Measurements from ENCODE around the gene SPOCK1. TPM values are rescaled to one million over a fixed set of nuclear protein-coding genes. Genes with fewer than 3 reads are reported as not detected.

SPOCK1 gene
- total RNA-seq, 1 experiment from 2014 or later = 0.27 TPM

DNA sequence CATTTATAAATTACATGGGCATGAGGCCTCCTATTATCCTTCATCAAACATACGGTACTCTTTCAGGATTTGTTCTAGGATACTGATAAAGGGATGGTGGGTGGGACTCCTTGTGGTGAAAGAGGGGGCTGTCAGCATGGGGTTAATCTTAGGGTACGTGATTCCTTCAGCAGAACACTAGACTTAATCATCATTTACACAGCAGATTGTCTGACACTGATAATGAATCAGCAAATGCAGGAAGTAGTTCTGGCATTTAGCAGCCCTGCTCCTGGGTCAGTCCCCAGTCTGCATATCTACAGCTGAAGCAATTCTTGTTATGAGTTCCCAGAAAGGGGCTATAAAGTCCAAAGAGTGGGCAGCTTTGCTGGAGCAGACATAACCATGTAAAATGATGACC is 384.6 kb downstream of the SPOCK1 start:
- no peaks in the 10 kb centered on the region for H3K9me2 ChIP-seq (ENCODE audit: insufficient read depth)
- H3K9ac ChIP-seq (ENCODE audit: low read length) = no peak overlapping the region
- BruUV-seq (replicated peaks) = no TSS peak
- H3K36me3 ChIP-seq (ENCODE audit: control insufficient read depth in 1 of 2, insufficient read depth in 2 of 2, low read length in 2 of 2) = no peaks in the 10 kb centered on the region
- no peak for TF ChIP-seq POLR2AphosphoS5 (IDR thresholded peaks at IDR 0.05; ENCODE audit: low read depth, low read length)
- TF ChIP-seq TCF7L2 (IDR thresholded peaks at IDR 0.05; ENCODE audit: borderline replicate concordance, extremely low read depth, insufficient read depth, insufficient read length) = no peak
- no peak for TF ChIP-seq EZH2 (IDR thresholded peaks at IDR 0.05)
- no peak for TF ChIP-seq SP1 (IDR thresholded peaks at IDR 0.05; ENCODE audit: low read depth)
- no peak for TF ChIP-seq ZFX (IDR thresholded peaks at IDR 0.05)
- no peak for TF ChIP-seq JUND (IDR thresholded peaks at IDR 0.05)
- no peak for TF ChIP-seq SIN3A (IDR thresholded peaks at IDR 0.05; ENCODE audit: low read depth)
- TF ChIP-seq, protein P1, sequence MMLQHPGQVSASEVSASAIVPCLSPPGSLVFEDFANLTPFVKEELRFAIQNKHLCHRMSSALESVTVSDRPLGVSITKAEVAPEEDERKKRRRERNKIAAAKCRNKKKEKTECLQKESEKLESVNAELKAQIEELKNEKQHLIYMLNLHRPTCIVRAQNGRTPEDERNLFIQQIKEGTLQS (IDR thresholded peaks at IDR 0.05) = no peak
- TF ChIP-seq POLR2A (IDR thresholded peaks at IDR 0.05; ENCODE audit: borderline replicate concordance, extremely low read depth, insufficient read depth, insufficient read length) = no peak
- H3K4me1 ChIP-seq (ENCODE audit: control insufficient read depth in 1 of 2, insufficient read depth in 2 of 2, low read length in 2 of 2) = no peaks in the 10 kb centered on the region
- H3K79me2 ChIP-seq (ENCODE audit: insufficient read depth, low read length) = no peaks in the 10 kb centered on the region
- intact Hi-C loops (cut with micrococcal nuclease) = no loop called here
- H3K27ac ChIP-seq (ENCODE audit: low read depth, low read length) = no peak overlapping the region
- CTCF ChIA-PET = no interaction called here
- H2AFZ ChIP-seq (ENCODE audit: low read depth, low read length, poor library complexity, severe bottlenecking) = no peak overlapping the region
- RAD21 ChIA-PET (ENCODE audit: low non-redundant PET in 1 of 2, low total read pairs in 2 of 2, uncharacterized antibody in 2 of 2, unreplicated experiment in 2 of 2) = no interaction called here
- ATAC-seq = no peak
- no peak for DNase-seq (ENCODE audit: low read depth, low spot score)
- H3K4me3 ChIP-seq (replicated peaks in 1 of 2; ENCODE audit: low read depth in 1 of 2, low read length in 2 of 2) = no peak overlapping the region
- no peaks in the 10 kb centered on the region for H4K20me1 ChIP-seq (ENCODE audit: insufficient read depth)
- H3K4me2 ChIP-seq (ENCODE audit: low read length) = no peak overlapping the region
- POLR2A ChIA-PET = no interaction called here
- H3K27me3 ChIP-seq (ENCODE audit: insufficient read depth, low read length) = peaks cover 53% of the 10 kb centered on the region
- H3K9me3 ChIP-seq (ENCODE audit: control insufficient read depth in 1 of 2, insufficient read depth in 1 of 2, low read depth in 1 of 2, low read length in 2 of 2) = no peaks in the 10 kb centered on the region

DNA sequence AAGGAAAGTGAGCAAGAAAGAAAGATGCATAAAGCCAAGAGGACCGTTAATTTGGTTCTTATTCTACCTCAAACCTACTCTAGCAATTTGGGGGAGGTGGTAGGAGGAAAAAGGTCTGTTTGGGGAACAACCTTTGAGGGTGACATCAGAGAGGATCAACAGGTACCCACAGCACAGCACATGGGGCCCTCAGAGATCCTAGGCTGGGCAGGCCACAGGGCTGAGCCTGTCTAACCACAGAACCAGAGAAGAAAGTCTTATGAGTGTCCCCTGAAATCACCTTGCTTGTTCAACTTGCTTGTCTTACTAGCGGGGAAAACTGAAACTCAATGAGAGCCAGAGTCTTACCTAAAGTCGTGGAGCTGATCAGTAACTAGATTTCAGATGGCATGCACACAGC is 385.2 kb downstream of the SPOCK1 start:
- H3K79me2 ChIP-seq (ENCODE audit: insufficient read depth, low read length) = no peaks in the 10 kb centered on the region
- peaks cover 53% of the 10 kb centered on the region for H3K27me3 ChIP-seq (ENCODE audit: insufficient read depth, low read length)
- no peaks in the 10 kb centered on the region for H3K36me3 ChIP-seq (ENCODE audit: control insufficient read depth in 1 of 2, insufficient read depth in 2 of 2, low read length in 2 of 2)
- no peak overlapping the region for H2AFZ ChIP-seq (ENCODE audit: low read depth, low read length, poor library complexity, severe bottlenecking)
- ChIA-PET POLR2A (no interaction called here), RAD21 (ENCODE audit: low non-redundant PET in 1 of 2, low total read pairs in 2 of 2, uncharacterized antibody in 2 of 2, unreplicated experiment in 2 of 2) (no interaction called here), CTCF (no interaction called here)
- no TSS peak for BruUV-seq (replicated peaks)
- no peaks in the 10 kb centered on the region for H4K20me1 ChIP-seq (ENCODE audit: insufficient read depth)
- H3K27ac ChIP-seq (ENCODE audit: low read depth, low read length) = no peak overlapping the region
- no peak for ATAC-seq
- H3K4me1 ChIP-seq (ENCODE audit: control insufficient read depth in 1 of 2, insufficient read depth in 2 of 2, low read length in 2 of 2) = no peaks in the 10 kb centered on the region
- intact Hi-C loops (cut with micrococcal nuclease) = no loop called here
- DNase-seq (ENCODE audit: low read depth, low spot score) = no peak
- H3K9me3 ChIP-seq (ENCODE audit: control insufficient read depth in 1 of 2, insufficient read depth in 1 of 2, low read depth in 1 of 2, low read length in 2 of 2) = no peaks in the 10 kb centered on the region
- no peak overlapping the region for H3K4me3 ChIP-seq (replicated peaks in 1 of 2; ENCODE audit: low read depth in 1 of 2, low read length in 2 of 2)
- no peaks in the 10 kb centered on the region for H3K9me2 ChIP-seq (ENCODE audit: insufficient read depth)
- TF ChIP-seq SRF (IDR thresholded peaks at IDR 0.05; ENCODE audit: low read depth) (no peak), FOSL1 (IDR thresholded peaks at IDR 0.05; ENCODE audit: low read depth) (no peak), YY1 (IDR thresholded peaks at IDR 0.05; ENCODE audit: extremely low read depth, insufficient replicate concordance, low read depth, low read length) (no peak), EZH2 (IDR thresholded peaks at IDR 0.05) (no peak), POLR2AphosphoS5 (IDR thresholded peaks at IDR 0.05; ENCODE audit: low read depth, low read length) (no peak), ELF1 (IDR thresholded peaks at IDR 0.05; ENCODE audit: borderline replicate concordance, low read depth) (no peak), EGR1 (IDR thresholded peaks at IDR 0.05; ENCODE audit: low read depth) (no peak), ZNF274 (IDR thresholded peaks at IDR 0.05; ENCODE audit: low read depth, low read length) (no peak), TCF7L2 (IDR thresholded peaks at IDR 0.05; ENCODE audit: borderline replicate concordance, extremely low read depth, insufficient read depth, insufficient read length) (no peak), EZH2phosphoT487 (IDR thresholded peaks at IDR 0.05; ENCODE audit: borderline replicate concordance) (no peak), POLR2A (IDR thresholded peaks at IDR 0.05; ENCODE audit: borderline replicate concordance, extremely low read depth, insufficient read depth, insufficient read length) (no peak)
- TF ChIP-seq, protein P2, sequence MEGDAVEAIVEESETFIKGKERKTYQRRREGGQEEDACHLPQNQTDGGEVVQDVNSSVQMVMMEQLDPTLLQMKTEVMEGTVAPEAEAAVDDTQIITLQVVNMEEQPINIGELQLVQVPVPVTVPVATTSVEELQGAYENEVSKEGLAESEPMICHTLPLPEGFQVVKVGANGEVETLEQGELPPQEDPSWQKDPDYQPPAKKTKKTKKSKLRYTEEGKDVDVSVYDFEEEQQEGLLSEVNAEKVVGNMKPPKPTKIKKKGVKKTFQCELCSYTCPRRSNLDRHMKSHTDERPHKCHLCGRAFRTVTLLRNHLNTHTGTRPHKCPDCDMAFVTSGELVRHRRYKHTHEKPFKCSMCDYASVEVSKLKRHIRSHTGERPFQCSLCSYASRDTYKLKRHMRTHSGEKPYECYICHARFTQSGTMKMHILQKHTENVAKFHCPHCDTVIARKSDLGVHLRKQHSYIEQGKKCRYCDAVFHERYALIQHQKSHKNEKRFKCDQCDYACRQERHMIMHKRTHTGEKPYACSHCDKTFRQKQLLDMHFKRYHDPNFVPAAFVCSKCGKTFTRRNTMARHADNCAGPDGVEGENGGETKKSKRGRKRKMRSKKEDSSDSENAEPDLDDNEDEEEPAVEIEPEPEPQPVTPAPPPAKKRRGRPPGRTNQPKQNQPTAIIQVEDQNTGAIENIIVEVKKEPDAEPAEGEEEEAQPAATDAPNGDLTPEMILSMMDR (IDR thresholded peaks at IDR 0.05 in 2 of 3, conservative IDR thresholded peaks at IDR 0.05 in 1 of 3; ENCODE audit: borderline replicate concordance in 1 of 3, insufficient read depth in 1 of 3, low read depth in 2 of 3, low read length in 2 of 3) = no peak
- TF ChIP-seq, protein P1 (IDR thresholded peaks at IDR 0.05) = no peak
- no peak overlapping the region for H3K9ac ChIP-seq (ENCODE audit: low read length)
- no peak overlapping the region for H3K4me2 ChIP-seq (ENCODE audit: low read length)

Measured in HCT116 (cell line).